GM21360 (cell line): ENCODE data around the gene CCDC80.
A peak's percentile ranks its signal among the peaks of the same experiment; 100 is the strongest.

ENCODE experiments used
- ATAC-seq: cut with Tn5 transposase; IDR thresholded peaks from one replicate; pipeline ENCODE4 v1.9.1; 2021; ENCODE audit warnings: mild to moderate bottlenecking, moderate library complexity; ENCODE audit not compliant: unreplicated experiment

CCDC80 gene

GRCh38 chr3:112634786-112635541, 6.0 kb downstream of the CCDC80 start:
- no peak for ATAC-seq

- no peak for ATAC-seq
Measured at GRCh38 chr3:112633757-112634156, 7.2 kb downstream of the CCDC80 start.

GRCh38 chr3:112633191-112633590, 7.8 kb downstream of the CCDC80 start:
- no peak for ATAC-seq

DNA sequence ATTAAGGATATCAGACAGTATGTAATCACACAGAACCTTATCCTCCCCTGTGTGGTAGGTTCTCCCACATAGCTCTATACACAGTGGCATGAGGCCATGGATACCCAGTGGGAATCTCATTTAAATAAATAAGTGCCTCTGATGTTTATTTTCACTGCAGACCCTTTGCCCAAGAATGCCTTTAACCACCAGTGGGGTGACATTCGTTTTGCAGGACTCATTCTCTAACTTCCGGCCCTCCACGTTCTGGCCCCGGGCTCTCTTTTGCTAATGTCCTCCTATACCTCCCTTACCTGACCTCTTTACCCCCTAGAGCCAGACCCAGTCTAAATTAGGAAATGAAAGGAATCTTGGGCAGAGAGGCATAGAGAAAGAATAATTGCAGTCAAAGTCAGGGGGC, 8.3 kb downstream of the CCDC80 start:
- ATAC-seq: no peak

GRCh38 chr3:112631257-112631656, 9.7 kb downstream of the CCDC80 start:
- no peak for ATAC-seq

DNA sequence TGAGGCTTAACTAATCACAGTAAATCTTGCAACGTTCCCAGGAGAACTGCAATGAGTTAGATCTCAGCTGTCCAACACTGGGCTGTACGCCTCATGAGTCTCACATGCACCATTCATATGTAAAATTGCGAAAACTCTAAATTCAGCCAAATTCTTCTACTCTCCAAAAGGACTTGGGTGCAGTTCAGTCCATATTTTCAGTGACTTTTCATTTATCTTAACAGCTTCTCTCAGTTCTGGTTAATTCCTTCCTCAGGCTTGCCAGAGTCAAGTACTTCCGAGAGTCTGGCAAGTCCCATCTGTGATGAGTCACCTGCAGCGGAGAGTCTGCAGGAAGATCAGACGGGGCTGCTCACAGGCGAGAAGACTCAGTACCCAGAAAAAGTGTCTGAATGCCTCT, 11.5 kb downstream of the CCDC80 start:
- no peak for ATAC-seq

- ATAC-seq: no peak
Measured at GRCh38 chr3:112627919-112628466, 12.9 kb downstream of the CCDC80 start.

- ATAC-seq: no peak
Measured at GRCh38 chr3:112627419-112627818, 13.5 kb downstream of the CCDC80 start.

DNA sequence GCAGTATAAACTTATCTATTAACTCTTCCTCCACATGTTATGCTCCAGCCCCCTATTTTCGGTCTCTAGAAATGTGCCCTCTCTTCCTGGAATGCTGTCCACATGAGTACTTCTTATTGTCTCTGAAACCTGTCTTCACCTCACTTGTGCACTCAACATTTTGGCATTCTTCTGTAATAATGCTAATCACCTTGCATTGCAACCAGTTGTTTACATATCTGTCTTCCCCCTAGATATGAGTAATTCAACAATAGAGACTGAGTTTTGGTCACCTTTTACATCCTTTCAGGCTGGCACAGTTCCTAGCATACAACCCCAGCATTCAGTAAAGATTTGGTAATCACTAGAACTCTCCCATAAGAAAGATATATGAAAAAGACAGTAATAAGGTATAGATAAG, 17.2 kb downstream of the CCDC80 start:
- ATAC-seq: no peak

DNA sequence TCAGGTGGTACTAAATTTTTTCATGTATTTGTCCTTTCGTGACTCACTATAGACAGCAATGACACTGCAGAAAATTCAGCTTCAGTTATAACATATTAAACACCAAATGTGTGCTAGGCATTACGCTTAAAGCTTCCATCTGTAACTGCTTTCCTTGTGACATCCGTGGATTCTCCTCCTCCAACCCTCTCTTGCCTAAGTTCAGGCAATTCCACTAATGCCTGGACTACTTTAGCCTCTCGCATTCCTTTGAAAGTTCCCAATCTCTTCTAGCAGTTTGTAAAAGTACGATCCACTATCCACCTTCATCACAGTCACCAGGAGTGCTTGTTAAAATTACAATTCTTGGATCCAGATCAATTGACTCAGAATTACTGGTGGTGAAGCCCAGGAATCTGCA, 17.7 kb downstream of the CCDC80 start:
- ATAC-seq: no peak

DNA sequence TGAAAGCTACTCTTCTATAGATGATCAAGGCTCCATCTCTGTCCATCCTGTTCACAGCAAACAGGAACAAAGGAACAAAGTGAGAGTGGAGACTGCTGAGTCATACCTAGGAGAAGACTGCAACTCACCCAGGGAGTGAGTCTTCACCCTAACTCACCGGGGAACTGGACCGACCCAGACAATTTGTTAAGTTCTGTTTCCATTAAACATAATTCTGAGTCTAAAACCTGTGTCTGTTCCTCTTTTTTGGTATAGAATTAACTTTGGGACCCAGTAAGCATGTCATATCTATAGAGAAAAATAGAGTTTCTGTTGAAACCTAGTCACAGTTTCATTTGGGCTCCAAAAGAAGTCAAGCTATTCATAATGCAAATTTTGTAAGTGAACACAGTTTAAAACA, 21.6 kb downstream of the CCDC80 start:
- peak; percentile 60 for ATAC-seq

GRCh38 chr3:112617285-112617684, 23.7 kb downstream of the CCDC80 start:
- ATAC-seq: no peak

DNA sequence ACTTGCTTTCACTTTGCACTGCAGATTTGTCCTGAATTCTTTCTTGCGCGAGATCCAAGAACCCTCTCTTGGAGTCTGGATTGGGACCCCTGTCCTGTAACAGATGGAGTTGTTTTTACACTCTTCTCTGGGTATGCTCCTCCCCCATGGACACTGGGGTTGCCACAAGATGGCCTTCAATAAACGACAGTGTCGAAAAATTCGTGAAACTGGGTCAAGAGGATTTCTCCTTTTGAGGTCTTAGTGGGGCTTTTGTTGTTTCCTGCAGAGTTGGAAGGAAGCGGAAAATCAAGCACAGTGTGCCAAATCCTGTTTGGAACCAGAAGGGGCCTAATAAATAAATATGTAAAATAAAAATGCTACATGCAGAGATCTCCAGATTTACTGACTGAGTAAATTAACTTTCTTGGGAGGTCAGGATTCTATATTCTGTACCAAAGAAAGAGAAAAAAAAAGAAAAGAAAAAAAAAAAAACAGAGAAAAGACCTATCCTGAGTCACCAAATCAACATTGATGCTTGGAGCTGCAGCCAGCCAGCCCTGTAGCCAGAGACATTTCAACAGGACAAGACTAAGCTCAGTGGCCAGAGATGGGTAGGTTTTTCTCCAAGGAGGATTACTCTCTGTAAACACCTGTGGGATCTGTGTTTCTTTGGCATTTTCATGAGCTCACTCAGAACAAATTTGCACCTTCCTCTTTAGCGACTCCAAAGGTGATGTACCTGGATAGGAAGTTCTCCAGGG, 24.8 kb downstream of the CCDC80 start:
- no peak for ATAC-seq

- ATAC-seq: no peak
Measured at GRCh38 chr3:112611752-112612515, 29.0 kb downstream of the CCDC80 start.

DNA sequence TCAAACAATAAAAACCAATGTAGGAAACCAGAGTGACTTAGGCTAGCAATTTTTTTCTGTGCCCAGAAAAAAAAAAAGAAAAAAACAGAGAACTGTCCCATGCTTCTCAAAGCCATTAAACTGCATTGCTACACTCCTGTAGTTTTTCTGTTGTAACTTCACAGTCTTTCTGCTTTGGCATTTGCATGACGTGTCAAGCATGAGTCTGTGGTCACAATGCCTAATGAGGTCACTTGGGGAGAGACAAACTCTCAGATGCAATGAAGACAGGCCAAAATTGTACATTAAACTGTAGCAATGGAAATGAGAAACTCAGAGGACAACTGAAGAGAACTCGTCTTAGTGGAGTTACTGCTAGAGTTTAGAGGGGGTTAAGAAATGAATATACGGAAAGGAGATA, 30.8 kb downstream of the CCDC80 start:
- no peak for ATAC-seq

GRCh38 chr3:112607863-112608262, 33.1 kb downstream of the CCDC80 start:
- ATAC-seq: no peak

GRCh38 chr3:112606098-112606497, 34.8 kb downstream of the CCDC80 start:
- ATAC-seq: no peak

DNA sequence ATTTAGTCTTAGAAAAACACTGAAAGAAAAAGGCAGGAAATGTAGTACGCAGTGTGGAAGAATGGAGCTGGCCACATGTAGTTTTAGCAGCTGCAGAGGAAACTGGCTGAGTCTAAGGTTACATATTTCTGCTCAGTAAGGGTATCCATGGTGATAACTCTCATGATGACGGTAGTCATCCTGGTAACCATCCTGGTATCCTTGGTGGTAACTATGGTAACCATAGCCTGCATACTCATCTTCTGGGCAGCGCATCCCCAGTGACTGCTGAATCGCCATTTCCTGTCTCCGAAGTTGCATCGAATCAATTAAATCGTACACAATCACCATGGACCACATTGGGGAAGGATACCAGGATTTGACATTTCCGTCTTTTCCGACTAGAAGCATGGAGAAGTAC, 35.7 kb downstream of the CCDC80 start:
- no peak for ATAC-seq

DNA sequence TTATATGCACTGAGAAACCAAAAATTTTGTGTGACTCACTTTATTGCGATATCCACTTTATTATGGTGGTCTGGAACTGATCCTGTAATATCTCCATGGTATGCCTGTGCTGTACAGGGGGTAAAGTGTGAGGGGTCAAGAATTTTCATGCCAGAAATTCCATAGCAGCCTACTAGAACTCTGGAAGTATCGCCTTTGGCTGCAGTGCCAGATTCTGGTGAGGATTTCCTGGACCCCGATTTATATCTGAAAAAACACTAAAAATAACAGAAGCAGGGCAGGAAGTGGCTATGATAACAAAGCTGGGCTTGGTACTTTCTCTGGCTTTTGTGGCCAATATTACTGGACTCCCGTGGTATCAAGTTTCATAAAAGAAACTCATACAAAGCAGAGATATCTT, 36.4 kb downstream of the CCDC80 start:
- ATAC-seq: no peak

DNA sequence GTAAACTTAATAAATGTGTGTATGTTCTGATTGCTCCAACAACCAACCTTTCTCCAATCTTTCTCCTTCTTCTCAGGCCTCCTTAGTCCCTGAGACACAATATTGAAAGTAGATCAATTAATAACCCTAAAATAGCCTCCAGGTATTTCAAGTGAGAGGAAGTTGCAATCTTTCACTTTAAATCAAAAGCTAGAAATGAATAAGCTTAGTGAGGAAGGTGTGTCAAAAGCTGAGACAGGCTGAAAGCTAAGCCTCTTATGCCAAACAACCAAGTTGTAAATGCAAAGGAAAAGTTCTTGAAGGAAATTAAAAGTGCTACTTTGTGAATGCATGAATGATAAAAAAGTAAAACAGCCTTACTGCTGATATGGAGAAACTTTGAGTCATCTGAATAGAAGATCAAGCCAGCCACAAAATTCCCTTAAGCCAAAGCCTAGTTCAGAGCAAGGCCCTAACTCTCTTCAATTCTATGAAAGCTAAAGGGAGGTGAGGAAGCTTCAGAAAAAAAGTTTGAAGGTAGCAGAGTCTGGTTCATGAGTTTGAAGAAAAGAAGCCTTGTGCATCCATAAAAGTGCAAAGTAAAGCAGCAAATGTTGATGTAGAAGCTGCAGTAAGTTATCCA, 38.6 kb downstream of the CCDC80 start:
- peak; percentile 54 for ATAC-seq

- ATAC-seq: no peak
Measured at GRCh38 chr3:112598731-112599130, 42.2 kb downstream of the CCDC80 start.
